Measurements from ENCODE around the gene ADGRD1. TPM values are rescaled to one million over a fixed set of nuclear protein-coding genes. Genes with fewer than 3 reads are reported as not detected.
"Not testable (repeated sequence)": the region's sequence is repeated elsewhere in the genome, so short reads cannot be mapped to it uniquely, and the experiment has no call there.

The ADGRD1 gene
- total RNA-seq, 2 experiments from 2014 or later: 0.38 TPM; not detected in 1

DNA sequence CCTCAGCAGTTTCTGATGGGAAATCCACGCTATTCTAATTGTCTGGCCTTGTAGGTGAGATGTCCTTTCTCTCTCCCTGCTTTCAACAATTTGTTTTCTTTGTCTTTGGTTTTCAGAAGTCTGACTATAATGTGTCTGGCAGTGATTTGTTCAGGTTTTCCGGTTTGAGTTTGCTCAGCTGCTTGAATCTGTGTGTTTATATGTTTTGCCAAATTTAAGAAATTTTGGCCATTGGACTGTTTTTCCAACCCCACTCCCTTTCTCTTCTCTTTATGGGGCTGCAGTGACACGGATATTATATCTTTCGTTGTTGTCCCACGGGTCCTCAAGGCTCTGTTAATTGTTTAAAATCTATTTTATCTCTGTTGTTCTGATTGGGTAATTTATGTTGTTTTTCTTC, 105.0 kb downstream of the ADGRD1 start:
- DNase-seq: no peak
- Mint-ChIP-seq H3K4me3 (no peak overlapping the region), H3K36me3 (no peaks in the 10 kb centered on the region), H3K27ac (no peak overlapping the region), H3K27me3 (peaks cover 28% of the 10 kb centered on the region), H3K4me1 (peaks cover 10% of the 10 kb centered on the region), H3K9me3 (no peaks in the 10 kb centered on the region)

DNA sequence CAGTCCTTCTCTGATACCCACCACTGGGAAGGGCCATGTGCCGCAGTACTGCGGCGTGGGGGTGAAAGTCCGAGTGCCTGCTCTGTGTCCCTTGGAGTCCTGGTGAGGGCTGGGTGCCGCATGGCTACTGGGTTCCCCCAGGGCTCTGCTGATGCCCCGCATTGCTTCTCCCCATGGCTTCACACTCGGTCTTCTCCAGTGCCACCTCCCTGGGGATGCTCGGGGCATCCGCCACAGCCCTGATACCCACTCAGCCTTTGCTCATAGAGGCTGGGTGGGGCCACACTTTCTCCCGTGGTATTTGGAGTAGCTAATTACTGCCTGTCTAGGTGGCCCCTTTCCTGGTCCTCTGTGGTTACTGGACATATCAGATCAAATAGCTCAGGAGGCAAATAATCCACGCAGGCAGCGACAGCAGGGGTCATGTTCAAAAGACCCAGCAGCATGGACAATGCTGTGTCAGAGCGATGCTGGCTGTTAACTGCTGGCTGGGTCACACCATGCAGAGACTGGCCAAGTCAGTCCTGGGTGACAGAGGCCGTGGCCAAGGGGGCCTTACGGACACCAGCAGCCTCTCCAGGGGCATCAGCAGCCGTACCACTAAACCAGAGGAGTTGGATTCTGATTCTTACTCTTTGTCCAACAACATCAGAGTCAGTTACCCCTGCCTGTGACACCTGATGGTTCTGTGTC, 106.5 kb downstream of the ADGRD1 start:
- Mint-ChIP-seq H3K27me3 (peaks cover 22% of the 10 kb centered on the region), H3K27ac (no peak overlapping the region), H3K9me3 (no peaks in the 10 kb centered on the region), H3K4me1 (peaks cover 10% of the 10 kb centered on the region), H3K4me3 (no peak overlapping the region), H3K36me3 (no peaks in the 10 kb centered on the region)
- no peak for DNase-seq

DNA sequence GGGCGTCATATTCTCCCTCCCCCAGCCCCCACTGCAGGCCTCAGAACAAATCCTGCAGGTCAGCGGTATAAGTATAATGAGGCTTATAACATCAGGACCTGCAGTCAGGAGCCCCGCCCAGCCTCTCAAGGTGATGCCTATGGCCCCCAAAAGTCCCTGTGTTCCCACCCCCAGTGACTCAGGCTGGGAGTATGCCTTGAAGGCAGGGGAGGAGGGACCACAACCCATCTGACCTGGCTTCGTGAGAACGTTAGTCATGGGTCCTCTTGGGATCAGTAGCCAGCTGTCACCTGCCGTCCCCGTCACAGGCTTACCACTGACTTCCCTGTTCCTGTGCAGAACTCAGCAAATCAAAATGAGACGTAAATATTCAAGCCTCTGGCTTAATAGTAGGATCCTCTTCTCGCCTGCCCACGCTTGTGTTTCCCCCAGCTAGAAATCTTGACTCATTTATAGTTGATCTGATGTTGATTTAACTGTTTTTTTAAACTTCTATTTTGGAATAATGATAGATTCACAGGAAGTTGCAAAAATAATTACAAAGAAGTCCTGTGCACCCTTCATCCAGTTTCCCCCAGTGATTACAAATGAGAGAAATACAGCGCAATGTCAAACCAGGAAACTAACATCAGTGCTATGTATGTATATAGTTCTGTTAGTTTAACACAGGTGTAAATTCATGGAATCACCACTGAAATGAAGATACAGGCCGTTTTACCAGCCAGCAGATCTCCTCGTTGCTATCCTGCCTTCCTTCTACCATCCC, 107.5 kb downstream of the ADGRD1 start:
- Mint-ChIP-seq H3K9me3 (no peaks in the 10 kb centered on the region), H3K4me3 (no peak overlapping the region)
- DNase-seq: no peak

DNA sequence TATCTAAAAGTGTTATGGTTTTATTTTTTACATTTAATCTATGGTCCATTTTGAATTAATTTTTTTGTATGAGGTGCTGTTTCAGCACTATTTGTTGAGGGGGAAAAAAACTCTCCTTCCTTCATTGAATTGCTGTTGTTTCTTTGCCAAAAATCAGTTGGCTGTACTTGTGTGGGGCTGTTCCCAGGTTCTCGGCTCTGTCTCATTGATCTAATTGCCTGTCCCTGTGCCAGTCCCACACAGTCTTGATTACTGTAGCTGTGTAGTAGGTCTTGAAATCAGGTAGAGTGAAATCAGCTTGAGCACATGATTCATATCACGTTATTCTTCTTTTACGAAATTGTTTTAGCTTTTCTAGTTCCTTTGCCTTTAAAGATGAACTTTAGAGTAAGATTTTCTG, 109.7 kb downstream of the ADGRD1 start:
- Mint-ChIP-seq H3K27ac (no peak overlapping the region), H3K4me1 (peaks cover 3% of the 10 kb centered on the region), H3K36me3 (no peaks in the 10 kb centered on the region), H3K4me3 (no peak overlapping the region), H3K9me3 (no peaks in the 10 kb centered on the region), H3K27me3 (peaks cover 10% of the 10 kb centered on the region)
- no peak for DNase-seq

More for the DNA sequence above, 107.5 kb downstream of the ADGRD1 start:
- Mint-ChIP-seq H3K4me1 (peaks cover 5% of the 10 kb centered on the region), H3K27ac (no peak overlapping the region), H3K36me3 (no peaks in the 10 kb centered on the region), H3K27me3 (peaks cover 20% of the 10 kb centered on the region)

DNA sequence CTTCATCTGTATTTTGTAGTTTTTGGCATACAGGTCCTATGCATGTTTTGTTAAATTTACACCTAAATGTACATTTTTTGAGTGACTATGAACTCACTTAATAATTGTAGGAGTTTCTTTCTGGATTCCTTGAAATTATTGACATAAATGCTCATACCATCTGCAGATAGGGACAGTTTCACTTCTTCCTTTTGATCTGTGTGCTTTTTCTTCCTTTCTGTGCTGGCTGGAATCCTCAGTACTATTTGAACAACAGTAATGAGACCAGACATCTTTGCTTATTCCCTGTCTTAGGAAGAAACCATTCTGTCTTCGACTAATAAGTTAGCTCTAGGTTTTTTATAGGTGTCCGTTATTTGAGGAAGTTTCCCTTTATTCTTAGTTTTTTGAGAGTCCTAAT, 110.3 kb downstream of the ADGRD1 start:
- Mint-ChIP-seq H3K36me3 (no peaks in the 10 kb centered on the region), H3K4me1 (peaks cover 3% of the 10 kb centered on the region), H3K9me3 (no peaks in the 10 kb centered on the region), H3K4me3 (no peak overlapping the region), H3K27ac (no peak overlapping the region), H3K27me3 (peaks cover 10% of the 10 kb centered on the region)
- DNase-seq: no peak

DNA sequence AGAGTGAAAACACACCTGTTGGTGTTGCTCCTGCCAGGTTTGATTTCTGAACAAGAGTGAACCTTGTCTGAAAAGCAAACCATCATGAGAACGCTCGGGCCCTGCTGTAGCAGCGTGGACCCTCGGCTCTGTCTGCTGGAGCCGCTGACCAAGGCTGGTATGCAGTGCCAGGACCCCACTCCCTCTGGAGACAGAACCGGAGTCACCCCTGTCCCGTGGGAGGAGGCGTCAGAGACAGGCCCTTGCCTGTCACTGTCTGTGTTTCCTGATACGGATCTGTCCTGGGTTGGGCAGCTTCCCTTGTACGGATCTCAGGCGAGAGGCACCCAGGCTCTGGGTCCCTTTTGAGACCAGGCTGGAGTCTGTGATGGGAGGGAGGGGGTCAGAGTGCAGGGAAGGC, 111.6 kb downstream of the ADGRD1 start:
- Mint-ChIP-seq H3K9me3 (no peaks in the 10 kb centered on the region), H3K4me3 (no peak overlapping the region), H3K4me1 (peaks cover 3% of the 10 kb centered on the region), H3K36me3 (no peaks in the 10 kb centered on the region), H3K27ac (no peak overlapping the region), H3K27me3 (peaks cover 10% of the 10 kb centered on the region)
- DNase-seq: no peak

DNA sequence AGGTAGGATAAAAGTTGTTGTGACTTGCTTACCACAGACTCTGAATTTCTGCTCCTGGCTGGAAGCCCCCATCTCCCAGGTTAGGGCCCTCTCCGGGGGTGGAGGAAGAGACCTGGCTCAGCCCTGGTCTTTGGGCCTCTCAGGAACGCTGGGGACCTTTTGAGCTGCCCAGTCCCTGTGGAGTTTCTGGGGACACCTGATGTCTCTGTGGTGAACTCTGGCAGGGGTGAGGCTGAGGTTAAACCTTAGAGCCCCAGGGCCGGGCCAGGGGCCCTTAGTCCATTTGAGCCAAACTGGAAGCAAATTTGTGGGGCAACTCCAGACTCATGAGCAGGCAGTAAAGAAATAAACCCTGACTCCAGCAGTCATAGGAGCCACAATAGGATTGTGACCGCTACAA, 112.1 kb downstream of the ADGRD1 start:
- no peak for DNase-seq
- Mint-ChIP-seq H3K9me3 (peaks cover 2% of the 10 kb centered on the region), H3K27ac (no peak overlapping the region), H3K4me1 (peaks cover 3% of the 10 kb centered on the region), H3K36me3 (no peaks in the 10 kb centered on the region), H3K27me3 (peaks cover 10% of the 10 kb centered on the region), H3K4me3 (no peak overlapping the region)

DNA sequence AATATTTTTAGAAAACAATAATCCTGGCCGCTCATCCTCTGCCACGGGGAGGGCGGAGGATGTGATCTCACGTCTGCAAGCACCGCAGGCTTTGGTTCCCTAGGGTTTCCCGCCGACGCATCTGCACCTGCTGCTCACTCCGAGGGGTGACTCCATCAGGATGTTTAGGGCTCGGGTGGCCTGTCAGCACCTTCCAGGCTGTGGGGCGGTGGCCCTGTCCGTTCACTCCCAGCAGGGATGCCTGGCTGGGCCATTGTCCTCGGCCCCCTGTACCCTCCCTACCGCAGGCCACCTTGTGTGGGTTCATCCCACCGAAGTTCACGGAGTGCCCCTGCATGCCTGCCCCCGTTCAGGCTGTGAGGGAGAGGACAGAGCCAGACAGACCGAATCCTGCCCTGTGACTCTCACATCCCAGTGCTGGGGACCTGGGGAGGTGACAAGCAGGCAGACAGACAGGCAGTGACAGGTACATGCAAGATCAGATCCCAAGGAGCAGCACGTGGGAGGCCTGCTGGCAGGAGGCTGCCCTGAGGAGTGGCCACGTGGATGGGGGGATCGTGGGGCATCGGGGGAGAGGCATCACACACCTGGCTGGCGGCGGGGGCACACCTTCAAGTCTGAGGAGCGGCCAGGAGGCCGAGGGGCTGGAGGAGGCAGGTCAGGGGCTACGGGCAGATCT, 112.6 kb downstream of the ADGRD1 start:
- H3K36me3 Mint-ChIP-seq: no peaks in the 10 kb centered on the region
- H3K4me3 Mint-ChIP-seq: no peak overlapping the region
- no peak for DNase-seq
- H3K27ac Mint-ChIP-seq: no peak overlapping the region
- H3K9me3 Mint-ChIP-seq: peaks cover 2% of the 10 kb centered on the region
- peaks cover 10% of the 10 kb centered on the region for H3K27me3 Mint-ChIP-seq
- peaks cover under 1% of the 10 kb centered on the region for H3K4me1 Mint-ChIP-seq

DNA sequence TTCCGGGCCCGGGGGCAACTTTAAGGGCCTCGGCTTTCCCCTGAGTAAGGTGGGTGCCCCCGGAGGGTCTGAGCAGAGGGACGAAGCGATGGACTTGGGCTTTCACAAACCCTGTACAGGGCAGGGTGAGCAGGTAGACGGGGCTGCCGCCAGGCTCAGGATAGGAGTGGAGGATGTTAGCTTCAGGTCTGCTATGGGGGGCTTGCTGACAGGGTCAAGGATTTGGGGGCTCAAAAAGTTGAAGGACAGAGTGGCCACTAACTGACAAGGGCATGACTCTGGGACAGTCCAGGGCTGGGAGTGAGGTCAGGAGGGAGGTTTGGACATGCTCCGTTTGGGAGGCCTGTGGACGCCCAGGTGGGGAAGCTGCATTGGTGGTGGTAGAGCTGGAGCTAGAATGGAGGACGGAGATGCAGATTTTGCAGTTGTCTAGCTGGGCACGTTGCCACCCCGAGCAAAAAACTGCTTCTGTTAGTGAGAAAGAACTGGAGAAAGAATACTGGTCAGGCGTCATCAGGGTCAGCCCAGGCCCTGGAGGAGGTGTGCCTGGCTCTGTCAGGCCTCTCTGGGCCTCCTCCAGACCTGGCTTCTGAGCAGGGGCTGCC, 113.3 kb downstream of the ADGRD1 start:
- no peaks in the 10 kb centered on the region for H3K36me3 Mint-ChIP-seq
- peaks cover 10% of the 10 kb centered on the region for H3K27me3 Mint-ChIP-seq
- H3K9me3 Mint-ChIP-seq: peaks cover 2% of the 10 kb centered on the region
- DNase-seq: no peak
- H3K4me3 Mint-ChIP-seq: no peak overlapping the region
- no peak overlapping the region for H3K27ac Mint-ChIP-seq
- no peaks in the 10 kb centered on the region for H3K4me1 Mint-ChIP-seq

DNA sequence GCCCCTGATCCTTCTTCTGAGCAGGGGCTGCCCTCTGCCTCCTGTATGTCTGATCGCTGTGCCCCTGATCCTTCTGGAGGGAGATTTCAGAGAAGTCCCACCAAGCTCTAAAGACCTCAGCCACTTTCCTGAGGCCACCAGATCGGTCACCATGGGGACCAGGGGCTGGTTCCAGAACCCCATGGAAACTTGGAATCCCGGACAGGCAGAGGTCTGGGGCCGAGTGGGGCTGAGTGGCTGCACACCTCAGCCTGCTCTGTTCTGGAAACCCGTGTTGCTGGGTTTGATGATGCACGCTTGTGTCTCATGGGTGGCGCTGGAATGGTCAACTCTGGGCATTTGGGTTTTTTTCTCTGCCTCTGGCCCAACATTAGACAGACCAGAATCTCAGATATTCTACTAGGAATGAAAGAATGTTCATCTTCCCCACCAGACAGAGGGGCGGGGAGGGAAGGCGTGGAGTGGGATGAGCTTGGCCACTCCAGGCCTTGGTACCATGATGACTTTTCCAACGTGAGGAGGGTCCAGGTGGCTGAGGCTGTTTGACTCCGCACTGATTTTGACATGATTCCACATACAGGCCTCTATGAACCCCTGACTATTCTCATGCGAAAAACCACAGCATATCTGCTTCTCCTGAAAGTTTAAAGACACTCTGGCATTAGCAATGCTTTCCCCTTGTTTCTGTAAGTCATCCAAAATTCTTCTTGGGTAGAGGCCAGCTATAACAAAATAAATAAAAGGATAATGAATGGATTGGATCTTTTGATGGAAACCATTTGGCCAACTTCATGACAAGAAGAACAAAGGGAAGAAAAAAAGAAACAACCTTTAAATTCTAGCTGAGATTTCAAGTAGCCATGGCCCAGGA, 114.5 kb downstream of the ADGRD1 start:
- H3K27me3 Mint-ChIP-seq: peaks cover 7% of the 10 kb centered on the region
- H3K27ac Mint-ChIP-seq: no peak overlapping the region
- H3K9me3 Mint-ChIP-seq: peaks cover 4% of the 10 kb centered on the region
- no peaks in the 10 kb centered on the region for H3K36me3 Mint-ChIP-seq
- H3K4me1 Mint-ChIP-seq: no peaks in the 10 kb centered on the region
- H3K4me3 Mint-ChIP-seq: no peak overlapping the region
- DNase-seq: no peak

DNA sequence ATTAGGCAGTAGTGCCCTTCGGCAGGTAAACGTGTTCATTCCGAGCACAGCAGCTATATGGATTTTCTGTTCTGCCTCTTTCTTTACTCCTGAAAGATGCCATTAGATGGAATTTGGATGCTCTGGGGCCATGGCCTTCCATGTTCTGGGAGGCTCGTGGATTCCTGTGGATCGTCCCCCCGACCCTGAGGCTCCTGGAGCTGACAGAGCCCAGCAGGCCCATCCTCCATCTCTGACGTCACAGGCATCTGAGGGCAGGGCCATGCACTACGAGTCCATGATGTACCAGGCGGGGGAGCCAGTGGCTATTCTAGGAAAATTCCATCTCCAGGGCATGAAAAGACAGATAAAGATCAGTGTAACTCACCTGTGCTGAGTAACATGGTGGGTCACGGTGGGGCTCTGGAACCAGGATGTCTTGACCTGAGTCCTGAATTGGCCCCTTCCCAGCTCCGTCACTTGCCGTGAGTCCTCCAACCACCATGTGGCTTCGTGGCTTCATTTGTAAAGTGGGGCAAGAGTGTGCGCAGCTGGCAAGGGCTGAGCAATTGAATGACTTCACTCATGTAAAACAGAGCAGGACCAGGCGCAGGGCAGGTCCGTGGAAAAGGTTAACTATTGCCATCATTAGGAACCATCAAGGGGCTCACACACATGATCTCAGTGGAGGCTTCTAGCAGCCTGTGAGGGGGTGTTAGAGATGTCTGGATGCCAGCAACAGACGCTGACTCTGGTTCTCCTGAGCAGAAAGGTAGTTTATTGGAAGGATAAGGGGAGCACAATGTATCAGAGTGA, 115.4 kb downstream of the ADGRD1 start:
- not testable (repeated sequence) for H3K36me3 Mint-ChIP-seq, H3K27ac Mint-ChIP-seq, H3K4me1 Mint-ChIP-seq, H3K4me3 Mint-ChIP-seq, DNase-seq, H3K27me3 Mint-ChIP-seq, H3K9me3 Mint-ChIP-seq

DNA sequence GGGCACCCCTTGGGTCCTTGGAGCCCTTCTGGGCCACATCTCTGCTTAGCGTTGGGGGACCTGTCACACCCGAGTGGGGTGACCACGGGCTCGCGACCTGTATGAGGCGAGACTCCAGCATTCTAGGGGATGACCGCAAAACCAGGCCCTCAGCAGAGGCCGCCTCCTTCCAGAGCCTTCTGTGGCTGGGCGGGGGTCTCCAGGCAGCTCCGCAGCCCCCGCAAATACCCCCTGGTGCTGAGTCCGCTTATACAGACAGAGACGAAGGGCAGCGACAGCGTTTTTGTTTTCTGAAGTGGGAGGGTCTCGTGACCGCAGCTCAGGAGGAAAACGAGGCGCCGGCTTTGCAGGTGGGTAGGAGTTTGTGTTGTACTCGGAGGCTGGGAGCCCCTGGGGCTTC, 116.4 kb downstream of the ADGRD1 start:
- not testable (repeated sequence) for H3K36me3 Mint-ChIP-seq, H3K27me3 Mint-ChIP-seq, H3K9me3 Mint-ChIP-seq

DNA sequence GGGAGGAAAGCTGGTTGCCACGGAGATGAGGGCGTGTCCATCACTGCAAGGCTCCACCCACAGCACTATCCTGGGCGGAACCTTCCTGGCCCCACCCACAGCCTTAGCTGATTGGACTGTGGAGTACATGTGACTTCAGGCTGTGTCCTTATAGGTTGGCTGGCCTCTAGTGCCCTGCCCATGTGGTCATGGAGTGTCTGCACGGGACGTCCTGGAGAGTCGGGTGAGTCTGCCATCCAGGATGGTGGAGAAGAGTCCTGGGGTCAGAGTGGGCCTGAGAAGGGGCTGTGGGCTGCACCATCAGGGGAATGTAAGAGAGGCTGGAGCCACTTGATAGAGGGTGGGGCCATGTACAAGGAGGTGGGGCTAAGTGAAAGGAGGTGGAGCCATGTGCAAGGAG, 117.0 kb downstream of the ADGRD1 start:
- not testable (repeated sequence) for H3K36me3 Mint-ChIP-seq, H3K4me1 Mint-ChIP-seq

More for the DNA sequence above, 116.4 kb downstream of the ADGRD1 start:
- not testable (repeated sequence) for H3K4me3 Mint-ChIP-seq, H3K4me1 Mint-ChIP-seq, H3K27ac Mint-ChIP-seq, DNase-seq

More for the DNA sequence above, 117.0 kb downstream of the ADGRD1 start:
- not testable (repeated sequence) for H3K9me3 Mint-ChIP-seq, DNase-seq, H3K4me3 Mint-ChIP-seq, H3K27me3 Mint-ChIP-seq, H3K27ac Mint-ChIP-seq

Measured in activated naive CD8-positive, alpha-beta T cell treated with anti-CD3 and anti-CD28 coated beads for 36 hours (primary cell).